Naive thymus-derived CD8-positive, alpha-beta T cell (primary cell): ENCODE data around the gene SLC28A2. TPM values are rescaled to one million over a fixed set of nuclear protein-coding genes. Genes with fewer than 3 reads are reported as not detected.
"Not testable (repeated sequence)": the region's sequence is repeated elsewhere in the genome, so short reads cannot be mapped to it uniquely, and the experiment has no call there.

Source experiments
- ATAC-seq, 2 donors: fragments of 150-1000 bp; cut with Tn5 transposase in 1 of 2; sonication (Bioruptor Pico), chemical (Tn5 transposase) in 1 of 2; 1 replicate in 1 of 2; 2 replicates in 1 of 2; pipeline ENCODE4 v1.10.0; 2021; ENCODE audit warnings: mild to moderate bottlenecking in 2 of 2, moderate library complexity in 2 of 2
- POLR2A ChIA-PET: fragments of 350-600 bp; sonication (Branson Sonifier 250); formaldehyde crosslinking; loops from one replicate; lab custom pipeline; 2021; ENCODE audit warnings: antibody characterized with exemption; lab: Charles Lee
- DNase-seq, 10 donors: peaks; one replicate each; pipeline versions ENCODE4 v3.0.0 to v3.0.0-alpha.2; 2020 to 2022
- H3K27ac Mint-ChIP-seq, 10 donors: one replicate each; pipeline ENCODE4 v1.8.0; 2020 to 2022; ENCODE audit warnings: mild to moderate bottlenecking in 10 of 10, mixed read lengths in 10 of 10, moderate library complexity in 4 of 10, inconsistent platforms in 1 of 10
- H3K27me3 Mint-ChIP-seq, 5 donors: one replicate each; pipeline ENCODE4 v1.8.0; 2021 to 2022; ENCODE audit warnings: mixed read lengths in 5 of 5
- H3K36me3 Mint-ChIP-seq, 3 donors: one replicate each; pipeline ENCODE4 v1.8.0; 2020 to 2022; ENCODE audit warnings: mixed read lengths in 3 of 3, mild to moderate bottlenecking in 2 of 3, inconsistent platforms in 1 of 3
- H3K4me1 Mint-ChIP-seq, 4 donors: one replicate each; pipeline ENCODE4 v1.8.0; 2021 to 2022; ENCODE audit warnings: mixed read lengths in 4 of 4
- H3K4me3 Mint-ChIP-seq, 10 donors: one replicate each; pipeline ENCODE4 v1.8.0; 2020 to 2022; ENCODE audit warnings: mild to moderate bottlenecking in 10 of 10, mixed read lengths in 10 of 10, moderate library complexity in 6 of 10, inconsistent platforms in 1 of 10
- H3K9me3 Mint-ChIP-seq, 9 donors: one replicate each; pipeline ENCODE4 v1.8.0; 2020 to 2022; ENCODE audit warnings: mixed read lengths in 9 of 9, mild to moderate bottlenecking in 3 of 9, inconsistent platforms in 1 of 9, moderate library complexity in 1 of 9
- polyA plus RNA-seq, 3 donors: library from polyadenylated mRNA; unstranded; fragments of 300-500 nt; fragmentation: Illumina TruSeq; gene quantifications; one replicate each; pipeline ENCODE4 v1.2.3, GENCODE V29; 2021
- total RNA-seq, 8 experiments: library from RNA in 2 of 8; stranded (reverse) in 2 of 8; gene quantifications; one replicate each; pipeline ENCODE4 v1.2.3 and lab custom pipeline; 2021 to 2026

SLC28A2 gene
- total and polyA plus RNA-seq, 5 experiments from 2014 or later, result not detected

DNA sequence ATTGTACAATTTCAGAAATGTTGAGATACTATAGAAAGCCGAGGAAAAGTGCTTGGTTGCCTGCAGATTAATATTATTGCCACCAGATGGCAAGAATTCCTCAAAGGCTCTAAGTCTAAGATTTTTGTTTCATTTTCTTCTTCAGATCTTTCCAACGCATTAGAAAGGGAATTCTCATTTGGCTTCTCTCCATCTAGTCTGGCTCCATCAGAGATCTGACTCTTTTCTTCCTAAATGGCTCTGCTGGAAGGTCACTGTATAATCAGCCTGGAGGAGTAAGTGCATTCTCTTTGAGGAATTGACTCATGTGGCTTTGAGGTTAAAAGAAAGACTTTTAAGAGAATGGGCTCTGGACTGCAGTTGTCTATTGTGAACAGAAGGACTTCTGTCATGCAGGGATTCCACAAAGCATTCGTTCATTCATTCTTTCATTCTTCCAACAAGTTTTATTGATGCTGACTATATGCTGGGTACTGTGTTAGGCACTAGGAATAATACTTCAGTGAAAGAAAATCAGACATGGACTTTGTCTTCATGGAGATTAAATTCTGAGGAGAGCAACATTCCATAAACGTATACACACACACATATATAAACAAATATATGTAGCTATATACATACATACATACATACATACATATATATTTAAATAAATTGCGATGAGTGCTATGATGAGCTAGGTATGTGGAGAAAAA lies 55.3 kb downstream of the SLC28A2 start:
- Mint-ChIP-seq H3K27ac (no peak overlapping the region), H3K36me3 (peaks cover 0 to 9% (median 5%) of the 10 kb centered on the region in 3 donors), H3K4me3 (peak overlapping the region; percentile 43 to 80 (median 62)), H3K27me3 (peaks cover 17 to 38% (median 30%) of the 10 kb centered on the region in 5 donors), H3K4me1 (peaks cover 4 to 11% (median 8%) of the 10 kb centered on the region in 4 donors), H3K9me3 (peaks cover 0 to 11% (median 0%) of the 10 kb centered on the region in 9 donors)
- DNase-seq, result peak in 3 of 10 donors; percentile 3 to 16 (median 6)
- ATAC-seq, result peak; percentile 25 to 54
- POLR2A ChIA-PET, result no interaction called here

DNA sequence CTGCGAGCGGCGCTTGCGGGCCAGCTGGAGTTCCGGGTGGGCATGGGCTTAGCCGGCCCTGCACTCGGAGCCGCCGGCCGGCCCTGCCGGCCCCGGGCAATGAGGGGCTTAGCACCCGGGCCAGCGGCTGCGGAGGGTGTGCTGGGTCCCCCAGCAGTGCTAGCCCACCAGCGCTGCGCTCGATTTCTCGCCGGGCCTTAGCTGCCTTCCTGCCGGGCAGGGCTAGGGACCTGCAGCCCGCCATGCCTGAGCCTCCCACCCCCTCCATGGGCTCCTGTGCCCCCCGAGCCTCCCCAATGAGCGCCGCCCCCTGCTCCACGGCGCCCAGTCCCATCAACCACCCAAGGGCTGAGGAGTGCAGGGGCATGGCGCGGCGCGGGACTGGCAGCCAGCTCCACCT lies 62.1 kb downstream of the SLC28A2 start:
- H3K36me3 Mint-ChIP-seq, DNase-seq, H3K4me3 Mint-ChIP-seq, H3K9me3 Mint-ChIP-seq, ATAC-seq, POLR2A ChIA-PET, H3K4me1 Mint-ChIP-seq, H3K27ac Mint-ChIP-seq: not testable (repeated sequence)
- H3K27me3 Mint-ChIP-seq, result peaks cover 13 to 24% (median 18%) of the 10 kb centered on the region in 5 donors

DNA sequence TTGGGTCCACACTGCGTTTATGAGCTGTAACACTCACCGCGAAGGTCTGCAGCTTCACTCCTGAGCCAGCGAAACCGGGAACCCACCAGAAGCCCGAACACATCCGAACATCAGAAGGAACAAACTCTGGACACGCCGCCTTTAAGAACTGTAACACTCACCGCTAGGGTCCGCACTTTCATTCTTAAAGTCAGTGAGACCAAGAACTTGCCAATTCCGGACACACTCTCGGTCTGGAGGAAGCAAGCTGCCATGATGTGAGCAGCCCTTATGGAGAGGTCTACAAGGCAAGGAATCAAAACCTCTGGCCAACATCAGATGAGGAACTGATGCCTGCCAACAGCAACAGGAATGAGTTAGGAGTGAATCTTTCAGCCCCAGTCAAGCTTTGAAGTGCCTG lies 62.9 kb downstream of the SLC28A2 start:
- DNase-seq, result no peak
- H3K4me3 Mint-ChIP-seq, result no peak overlapping the region
- H3K9me3 Mint-ChIP-seq, result peaks cover 0 to 4% (median 0%) of the 10 kb centered on the region in 9 donors
- H3K27me3 Mint-ChIP-seq, result peaks cover 13 to 24% (median 17%) of the 10 kb centered on the region in 5 donors
- no peak for ATAC-seq
- no peaks in the 10 kb centered on the region for H3K36me3 Mint-ChIP-seq
- H3K27ac Mint-ChIP-seq, result no peak overlapping the region
- POLR2A ChIA-PET, result no interaction called here
- no peaks in the 10 kb centered on the region for H3K4me1 Mint-ChIP-seq

DNA sequence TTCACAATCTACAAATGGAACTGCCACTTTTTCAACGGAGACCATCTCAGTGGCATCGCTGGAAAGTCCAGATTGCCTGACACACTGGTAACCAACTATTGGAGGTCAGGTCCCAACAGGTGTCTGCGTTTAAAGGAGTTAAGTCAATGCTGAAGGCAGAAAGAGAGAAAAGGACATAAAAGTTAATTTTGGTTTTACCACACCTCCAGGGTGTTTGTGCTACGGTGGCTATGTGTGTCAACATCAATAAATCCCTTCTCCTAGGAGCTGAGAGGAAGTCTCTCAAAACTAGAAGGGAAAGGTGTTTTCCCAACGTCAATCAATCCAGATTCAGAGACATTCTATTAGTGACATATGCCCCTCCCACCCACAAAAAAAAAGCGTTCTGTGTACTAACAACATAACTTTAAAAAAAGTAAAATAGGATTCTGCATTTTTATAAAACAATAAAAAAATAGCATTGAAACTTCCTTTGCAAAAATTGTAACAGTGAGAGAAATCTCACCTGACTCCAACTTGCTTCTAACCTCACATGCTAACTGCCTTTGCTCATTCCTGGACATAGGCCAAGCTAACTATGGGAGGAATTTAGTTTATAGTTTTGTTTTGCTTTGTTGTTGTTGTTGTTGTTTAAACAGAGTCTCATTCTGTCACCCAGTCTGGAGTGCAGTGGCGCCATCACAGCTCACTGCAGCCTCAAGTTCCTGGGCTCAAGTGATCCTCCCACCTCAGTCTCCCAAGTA lies 67.6 kb downstream of the SLC28A2 start:
- ATAC-seq (no peak), DNase-seq (no peak)
- no peaks in the 10 kb centered on the region for H3K36me3 Mint-ChIP-seq
- no peak overlapping the region for H3K4me3 Mint-ChIP-seq
- no peak overlapping the region for H3K27ac Mint-ChIP-seq
- no peaks in the 10 kb centered on the region for H3K4me1 Mint-ChIP-seq
- POLR2A ChIA-PET, result no interaction called here
- no peaks in the 10 kb centered on the region for H3K9me3 Mint-ChIP-seq
- peaks cover 16 to 36% (median 21%) of the 10 kb centered on the region in 5 donors for H3K27me3 Mint-ChIP-seq

DNA sequence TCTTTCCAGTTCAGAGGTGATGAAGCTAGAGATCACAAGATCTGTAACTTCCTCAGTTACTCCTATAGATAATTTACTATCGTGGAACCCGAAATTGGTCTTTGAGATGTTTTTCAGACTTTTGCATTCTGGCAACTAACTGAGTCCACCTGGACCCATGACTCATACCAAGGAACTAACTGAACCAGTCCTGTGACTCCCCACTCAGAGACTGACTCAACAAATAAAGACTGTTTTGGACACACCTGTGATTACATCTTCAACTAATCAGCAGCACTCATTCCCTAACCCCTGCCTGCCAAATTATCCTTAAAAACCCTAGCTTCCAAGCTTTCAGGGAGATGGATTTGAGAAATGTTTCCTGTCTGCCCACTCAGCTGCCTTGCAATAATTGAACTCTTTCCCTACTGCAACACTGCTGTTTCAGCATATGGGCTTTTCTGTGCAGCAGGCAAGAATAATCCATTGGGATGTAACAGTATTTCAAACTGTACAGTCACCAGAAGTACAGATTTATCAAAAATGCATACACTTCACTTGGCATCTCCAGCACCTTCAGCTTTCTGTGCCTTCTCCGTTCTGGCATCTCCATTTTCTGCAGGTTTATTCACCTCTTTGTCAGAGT lies 68.7 kb downstream of the SLC28A2 start:
- no peak for DNase-seq
- POLR2A ChIA-PET, result no interaction called here
- peaks cover 9 to 33% (median 21%) of the 10 kb centered on the region in 5 donors for H3K27me3 Mint-ChIP-seq
- ATAC-seq, result no peak
- H3K9me3 Mint-ChIP-seq, result no peaks in the 10 kb centered on the region
- no peak overlapping the region for H3K4me3 Mint-ChIP-seq
- H3K4me1 Mint-ChIP-seq, result no peaks in the 10 kb centered on the region
- peak overlapping the region in 1 of 10 donors; percentile 55 for H3K27ac Mint-ChIP-seq
- no peaks in the 10 kb centered on the region for H3K36me3 Mint-ChIP-seq

DNA sequence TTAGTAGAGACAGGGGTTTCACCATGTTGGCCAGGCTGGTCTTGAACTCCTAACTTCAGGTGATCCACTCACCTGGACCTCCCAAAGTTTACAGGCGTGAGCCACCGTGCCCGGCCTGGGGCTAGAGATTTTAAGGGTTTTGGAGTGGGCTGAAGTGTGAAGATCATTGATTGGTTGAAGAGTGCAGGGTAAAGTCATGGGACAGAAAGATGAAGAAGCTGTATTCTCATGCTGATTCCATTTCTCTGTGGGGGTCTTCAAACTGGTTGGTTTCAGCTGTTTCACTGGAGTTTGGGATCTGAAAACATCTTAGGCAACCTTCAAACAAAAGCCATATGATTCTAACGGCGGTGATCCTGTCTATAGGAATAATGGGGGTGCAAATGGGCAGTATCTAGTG lies 74.2 kb downstream of the SLC28A2 start:
- no peak overlapping the region for H3K4me3 Mint-ChIP-seq
- H3K36me3 Mint-ChIP-seq, result peaks cover 0 to 4% (median 0%) of the 10 kb centered on the region in 3 donors
- H3K9me3 Mint-ChIP-seq, result peaks cover 0 to 1% (median 0%) of the 10 kb centered on the region in 9 donors
- ATAC-seq (no peak), DNase-seq (no peak)
- no peak overlapping the region for H3K27ac Mint-ChIP-seq
- peaks cover 5 to 41% (median 21%) of the 10 kb centered on the region in 5 donors for H3K27me3 Mint-ChIP-seq
- POLR2A ChIA-PET, result no interaction called here
- H3K4me1 Mint-ChIP-seq, result no peaks in the 10 kb centered on the region

DNA sequence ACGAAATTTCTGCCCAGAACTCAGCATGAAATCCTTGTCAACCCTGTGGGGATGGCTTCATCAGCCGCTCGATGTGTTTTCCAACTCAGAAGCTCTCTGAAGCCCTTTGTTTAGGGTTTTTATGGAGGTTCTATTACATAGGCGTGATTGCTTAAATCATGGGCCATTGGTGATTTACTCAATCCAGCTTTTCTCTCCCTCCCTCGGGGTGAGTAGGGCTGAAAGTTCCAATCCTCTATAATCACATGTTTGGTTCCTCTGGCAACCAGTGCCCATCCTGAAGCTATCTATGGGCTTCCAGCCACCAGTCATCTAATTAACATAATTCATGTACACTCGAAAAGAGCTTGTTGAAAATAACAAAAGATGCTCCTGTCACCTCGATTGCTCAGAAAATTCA lies 74.7 kb downstream of the SLC28A2 start:
- Mint-ChIP-seq H3K4me1 (no peaks in the 10 kb centered on the region), H3K9me3 (peaks cover 0 to 1% (median 0%) of the 10 kb centered on the region in 9 donors), H3K27ac (no peak overlapping the region), H3K4me3 (no peak overlapping the region), H3K27me3 (peaks cover 5 to 37% (median 25%) of the 10 kb centered on the region in 5 donors), H3K36me3 (peaks cover 0 to 4% (median 0%) of the 10 kb centered on the region in 3 donors)
- ATAC-seq (no peak), DNase-seq (no peak)
- POLR2A ChIA-PET, result interaction anchor here (0.7 kb wide), 1 partner anchor 70 kb away, joined by 3 read pairs; no protein-coding TSS in a partner anchor

Other genes starting within 250 kb of the SLC28A2 start
- 1 to 10 TPM; 4.1 to 6.3 TPM for gene SORD, start 229.0 kb upstream of the SLC28A2 start, total RNA-seq
- 1 to 10 TPM; 4.8 to 5.7 (median 5.0) TPM for gene SORD, start 229.0 kb upstream of the SLC28A2 start, polyA plus RNA-seq
- not detected for gene DUOX2, start 138.1 kb upstream of the SLC28A2 start, total RNA-seq
- not detected for gene DUOX2, start 138.1 kb upstream of the SLC28A2 start, polyA plus RNA-seq
- not detected for gene DUOXA2, start 137.9 kb upstream of the SLC28A2 start, total RNA-seq
- gene DUOXA2, start 137.9 kb upstream of the SLC28A2 start, polyA plus RNA-seq, result not detected
- gene DUOXA1, start 122.4 kb upstream of the SLC28A2 start, total RNA-seq, result under 1 TPM; 0.77 to 0.81 TPM
- gene DUOXA1, start 122.4 kb upstream of the SLC28A2 start, polyA plus RNA-seq, result under 1 TPM in 1 of 3 donors, not detected in 2; 0.26 TPM
- not detected for gene DUOX1, start 122.2 kb upstream of the SLC28A2 start, total RNA-seq
- 1 to 10 TPM in 1 of 3 donors, under 1 TPM in 2; 0.35 to 3.7 (median 0.40) TPM for gene DUOX1, start 122.2 kb upstream of the SLC28A2 start, polyA plus RNA-seq
- gene SHF, start 64.3 kb upstream of the SLC28A2 start, total RNA-seq, result 1 to 10 TPM; 8.1 to 9.7 TPM
- 1 to 10 TPM; 1.1 to 2.6 (median 1.4) TPM for gene SHF, start 64.3 kb upstream of the SLC28A2 start, polyA plus RNA-seq
- 1 to 10 TPM; 5.0 to 5.3 TPM for gene GATM, start 126.3 kb downstream of the SLC28A2 start, total RNA-seq
- gene GATM, start 126.3 kb downstream of the SLC28A2 start, polyA plus RNA-seq, result 1 to 10 TPM in 1 of 3 donors, under 1 TPM in 1, not detected in 1; 0.48 to 2.9 TPM